SIG-M5 treated with dmso at 0.1 percent for 504 hours (cell line): ENCODE results near the gene DAO.
"Not testable (repeated sequence)": the region's sequence is repeated elsewhere in the genome, so short reads cannot be mapped to it uniquely, and the experiment has no call there.

ENCODE experiments used
- DNase-seq: peaks from one replicate; lab custom pipeline; 2025; ENCODE audit not compliant: unreplicated experiment; lab: John Stamatoyannopoulos, UW

The DAO gene

DNA sequence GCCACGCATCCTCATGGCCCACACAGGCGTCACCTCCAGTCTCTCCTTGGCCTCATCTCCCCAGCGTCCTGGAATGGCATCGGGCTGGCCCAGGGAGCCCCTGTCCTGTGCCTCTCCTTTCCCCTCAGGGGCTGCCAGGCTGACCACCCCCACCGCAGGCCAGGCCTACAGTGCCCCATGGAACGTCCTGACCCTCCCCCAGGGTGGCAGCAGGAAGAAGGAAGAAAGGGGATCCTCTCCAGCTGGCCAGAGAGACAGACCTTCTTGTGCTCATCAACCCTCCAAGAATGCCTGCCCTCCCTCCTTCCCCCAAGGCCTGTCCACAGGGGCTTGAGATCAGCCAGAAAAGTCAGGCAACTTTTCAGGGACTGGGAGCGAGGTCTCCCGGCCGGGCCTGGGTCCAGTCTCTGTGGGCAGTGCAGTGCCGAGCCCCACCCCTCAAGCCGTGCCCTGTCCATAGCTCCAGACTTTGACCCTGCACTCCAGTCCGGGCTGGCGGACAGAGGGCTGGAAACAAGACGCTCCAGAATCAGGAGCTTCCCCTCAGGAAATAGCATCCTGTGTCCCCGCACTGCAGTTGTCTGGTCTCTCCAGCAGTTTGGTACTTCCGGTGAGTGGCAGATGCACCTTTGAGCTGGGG is at the start of gene DAO:
TSS of gene DAO (plus strand) at position 478 of the 640 bp plus-strand sequence. CDS start 4,915 bp downstream, outside the sequence.
- DNase-seq = no peak

DNA sequence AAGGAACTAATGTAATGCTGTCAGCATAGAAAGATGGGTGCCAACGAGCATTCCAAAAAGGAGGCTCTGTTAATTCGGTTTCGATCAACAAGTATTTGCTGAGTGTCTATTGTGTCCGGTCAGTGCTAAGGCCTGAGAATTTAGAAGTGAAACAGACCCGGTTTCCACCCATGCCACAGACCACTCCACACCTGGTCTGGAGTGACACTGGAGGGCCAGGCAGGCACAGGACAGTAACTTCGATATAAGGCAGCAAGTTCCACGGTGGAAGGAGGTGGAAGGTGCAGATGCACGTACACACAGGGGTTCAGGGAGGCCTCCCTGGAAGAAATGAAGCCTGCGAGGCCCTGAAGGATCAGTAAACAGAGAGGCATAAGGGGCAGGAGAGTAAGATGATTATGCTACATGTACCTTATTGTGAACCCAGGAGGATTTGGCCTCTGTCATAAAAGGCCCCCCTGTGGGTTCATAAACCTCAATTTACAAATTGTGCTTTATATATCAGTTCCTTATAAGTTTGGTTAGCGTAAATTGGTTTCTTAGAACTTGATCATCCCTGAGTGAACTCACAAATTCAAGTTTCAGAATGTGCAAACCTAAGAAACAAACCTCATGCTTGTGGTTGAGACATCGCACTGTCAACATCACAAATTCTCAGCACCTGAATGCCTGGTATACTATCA is 48.4 kb upstream of the DAO start:
- no peak for DNase-seq

DNA sequence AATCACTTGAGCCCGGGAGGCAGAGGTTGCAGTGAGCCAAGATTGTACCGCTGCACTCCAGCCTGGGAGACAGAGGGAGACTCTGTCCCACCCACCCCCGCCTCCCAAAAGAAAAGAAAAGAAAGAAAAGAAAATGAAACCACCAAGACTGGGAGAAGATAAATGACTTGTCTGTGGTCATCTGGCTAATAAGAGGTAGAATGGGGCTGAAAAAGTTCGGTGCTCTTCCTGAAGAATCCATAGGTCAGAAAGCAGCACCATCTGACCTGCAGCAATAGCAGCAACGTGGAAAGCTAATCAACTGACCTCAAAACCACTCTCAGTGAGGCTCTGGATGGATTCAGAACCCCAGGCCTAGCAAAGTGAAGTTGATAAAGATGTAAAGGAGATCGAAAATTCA is 47.7 kb upstream of the DAO start:
- DNase-seq = no peak

DNA sequence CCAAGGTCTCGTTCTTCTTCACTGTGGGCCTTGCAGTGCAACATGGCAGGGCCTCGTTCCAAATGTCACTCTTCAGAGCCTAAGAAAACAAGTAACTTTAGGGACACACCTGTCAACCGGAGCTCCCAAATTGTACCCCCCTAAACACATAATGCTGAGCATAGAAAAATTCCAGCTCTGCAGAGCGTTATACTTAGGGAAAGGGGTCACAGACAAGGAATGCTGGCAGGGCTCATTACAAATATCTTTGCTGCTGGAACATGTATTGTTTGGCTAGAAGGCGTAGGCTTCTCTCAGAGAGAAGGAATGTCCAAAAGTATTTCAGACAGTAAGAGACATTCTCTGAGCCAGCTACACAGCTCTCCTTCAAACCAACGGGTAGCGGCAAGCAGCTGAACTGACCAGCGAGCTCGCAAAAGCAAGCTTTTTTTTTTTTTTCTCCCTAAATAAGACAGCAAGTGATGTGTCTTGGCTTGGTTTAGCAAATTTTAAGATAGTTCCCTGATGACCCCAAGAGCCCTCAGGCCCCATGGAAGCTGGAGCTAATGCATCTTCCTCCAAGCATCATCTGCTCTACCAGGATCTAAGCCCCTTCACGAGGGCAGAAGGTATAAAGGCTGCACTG is 47.0 kb upstream of the DAO start:
- DNase-seq = no peak

DNA sequence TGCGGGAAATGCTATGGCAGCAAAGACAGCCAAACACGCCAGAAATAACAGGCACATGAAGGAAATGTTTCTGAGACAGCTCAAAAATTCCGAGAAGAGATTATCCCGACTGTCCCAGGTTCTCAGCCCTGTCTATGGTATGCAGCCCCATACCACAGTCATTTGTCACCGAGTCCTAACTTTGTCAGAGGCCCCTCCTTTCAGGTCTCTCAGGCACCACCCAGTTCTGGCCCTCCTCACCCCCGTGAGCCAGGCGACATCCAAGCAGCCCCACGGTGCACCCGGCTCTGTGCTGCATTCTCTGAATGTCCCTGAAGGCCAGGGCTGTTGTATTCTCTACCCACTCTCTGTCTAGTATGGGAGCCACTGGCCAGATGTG is 46.5 kb upstream of the DAO start:
- DNase-seq = no peak

DNA sequence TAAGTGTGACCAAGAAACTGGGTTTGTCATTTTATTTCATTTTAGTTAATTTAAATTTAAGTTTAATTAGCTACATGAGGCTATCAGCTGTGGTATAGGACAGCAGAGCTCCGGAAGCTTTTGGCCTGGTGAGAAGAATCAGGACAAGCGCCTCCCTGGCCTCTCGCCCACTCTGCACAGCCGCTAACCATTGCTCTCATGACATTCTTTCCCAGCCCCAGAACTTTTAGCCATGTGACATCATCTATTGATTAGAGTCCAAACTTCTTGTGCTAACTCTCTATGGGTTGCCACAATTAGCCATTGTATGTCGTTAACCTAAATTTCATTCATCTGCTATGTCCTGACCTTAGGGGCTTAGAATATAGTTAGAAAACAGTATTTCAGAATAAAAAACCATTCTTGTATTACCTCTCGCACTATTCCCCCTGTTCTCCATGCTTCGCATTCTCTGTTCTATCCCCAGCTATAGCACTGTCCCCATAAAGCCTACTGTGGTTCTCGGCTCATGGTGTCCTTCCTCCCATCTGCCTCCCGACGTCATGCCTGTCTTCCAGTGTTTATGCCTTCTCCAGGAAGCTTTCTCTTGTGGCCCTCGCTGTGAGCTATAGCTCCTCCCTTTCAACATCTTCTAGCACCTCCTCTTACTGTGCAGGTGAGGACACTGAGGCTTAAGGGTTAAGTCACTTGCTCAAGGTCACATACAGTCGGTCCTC is 46.0 kb upstream of the DAO start:
- DNase-seq = no peak

DNA sequence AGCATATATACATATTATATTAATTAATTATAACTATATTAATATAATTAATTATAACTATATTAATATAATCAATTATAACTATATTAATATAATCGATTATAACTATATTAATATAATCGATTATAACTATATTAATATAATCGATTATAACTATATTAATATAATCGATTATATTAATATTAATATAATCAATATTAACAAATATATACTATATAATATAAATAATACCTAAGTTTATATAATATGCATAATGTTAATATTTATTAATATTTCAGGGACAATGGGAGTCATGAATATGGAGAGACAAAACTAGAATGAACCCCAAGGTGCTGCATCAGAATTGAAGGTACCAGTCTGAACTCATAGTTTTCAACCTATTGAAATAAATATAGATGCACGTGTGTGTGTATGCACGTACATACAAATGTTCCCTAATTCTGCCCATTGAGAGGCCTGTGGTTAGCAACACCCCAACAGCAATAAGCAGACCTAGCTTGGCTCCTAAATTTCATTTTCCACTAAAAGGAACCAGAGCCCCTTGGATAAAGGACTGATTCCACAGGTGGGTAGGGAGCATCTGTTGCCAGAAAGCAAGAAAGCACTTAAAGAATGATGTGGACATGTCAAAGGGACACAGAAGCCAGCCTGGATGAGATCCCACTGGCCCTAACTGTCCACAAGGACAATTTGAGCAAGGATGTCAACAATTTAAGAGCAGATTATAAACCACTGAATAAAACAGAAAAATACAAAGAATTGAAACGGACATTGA is 43.8 kb upstream of the DAO start:
- no peak for DNase-seq

DNA sequence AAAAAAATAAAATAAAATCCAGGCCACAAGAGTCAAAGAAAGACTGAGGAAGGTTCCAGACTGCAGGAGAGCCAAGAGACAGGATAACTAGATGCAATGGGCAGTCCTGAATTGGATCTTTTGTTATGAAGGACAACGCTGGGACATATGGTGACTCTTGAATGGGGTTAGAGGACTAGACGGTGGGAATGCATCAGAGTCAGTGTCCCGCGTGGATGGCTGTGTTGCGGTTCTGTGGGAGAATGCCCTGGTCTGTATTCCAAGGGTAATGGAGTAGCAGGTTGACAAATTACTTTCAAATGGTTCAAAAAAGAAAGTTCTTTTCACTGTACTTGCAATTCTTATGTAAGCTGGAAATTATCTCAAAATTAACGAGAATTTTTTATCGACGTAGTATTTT is 42.7 kb upstream of the DAO start:
- DNase-seq = no peak

DNA sequence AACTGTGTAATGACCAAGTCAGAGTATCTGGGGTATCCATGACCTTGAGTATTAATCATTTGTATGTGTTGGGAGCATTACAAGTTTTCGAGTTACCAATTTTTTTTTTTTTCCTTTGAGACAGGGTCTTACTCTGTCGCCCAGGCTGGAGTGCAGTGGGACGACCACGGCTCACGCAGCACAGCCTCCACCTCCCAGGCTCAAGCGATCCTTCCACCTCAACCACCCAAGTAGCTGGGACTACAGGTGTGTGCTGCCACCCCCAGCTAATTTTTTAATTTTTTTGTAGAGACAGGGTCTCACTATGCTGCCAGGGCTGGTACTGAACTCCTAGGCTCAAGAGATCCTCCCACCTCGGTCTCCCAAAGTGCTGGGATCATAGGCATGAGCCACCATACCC is 42.2 kb upstream of the DAO start:
- no peak for DNase-seq

DNA sequence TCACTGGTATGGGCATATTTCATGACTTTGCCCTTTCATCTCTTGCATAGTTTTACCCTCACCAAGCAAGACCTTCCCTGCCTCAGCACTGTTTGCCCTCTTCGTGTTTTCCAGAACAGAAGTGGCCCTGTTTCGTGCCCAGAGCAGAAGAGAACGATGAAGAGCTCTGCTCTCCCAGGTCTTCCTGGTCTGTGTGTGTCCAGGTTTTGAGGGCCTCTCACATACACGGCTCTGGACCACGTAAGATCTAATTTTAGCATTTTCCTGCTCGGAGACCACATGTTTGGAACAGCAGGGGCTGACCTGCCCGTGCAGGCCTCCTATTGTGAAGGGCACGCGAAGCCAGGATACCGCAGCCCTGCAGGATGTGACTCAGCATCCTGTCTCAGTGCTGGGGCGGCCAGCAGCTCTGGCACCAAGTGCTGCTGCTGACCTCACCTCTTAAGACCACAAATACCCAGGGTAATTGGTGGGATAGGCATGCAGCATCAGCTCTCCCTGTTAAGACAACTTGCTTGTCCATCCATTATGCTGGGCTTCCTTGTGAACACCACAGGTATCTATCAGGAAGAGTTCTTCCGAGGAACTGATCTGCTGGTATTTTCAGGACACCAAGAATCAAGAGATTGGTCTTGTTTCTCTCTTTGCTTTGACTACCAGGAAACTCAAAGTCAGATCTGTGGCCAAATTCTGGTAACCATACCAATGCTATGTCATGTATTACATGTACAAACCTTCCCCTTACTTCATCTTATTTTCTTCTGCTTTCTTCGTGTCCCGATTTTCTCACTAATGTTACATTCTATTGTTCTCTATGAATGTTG is 41.5 kb upstream of the DAO start:
- peak; percentile 74 for DNase-seq

DNA sequence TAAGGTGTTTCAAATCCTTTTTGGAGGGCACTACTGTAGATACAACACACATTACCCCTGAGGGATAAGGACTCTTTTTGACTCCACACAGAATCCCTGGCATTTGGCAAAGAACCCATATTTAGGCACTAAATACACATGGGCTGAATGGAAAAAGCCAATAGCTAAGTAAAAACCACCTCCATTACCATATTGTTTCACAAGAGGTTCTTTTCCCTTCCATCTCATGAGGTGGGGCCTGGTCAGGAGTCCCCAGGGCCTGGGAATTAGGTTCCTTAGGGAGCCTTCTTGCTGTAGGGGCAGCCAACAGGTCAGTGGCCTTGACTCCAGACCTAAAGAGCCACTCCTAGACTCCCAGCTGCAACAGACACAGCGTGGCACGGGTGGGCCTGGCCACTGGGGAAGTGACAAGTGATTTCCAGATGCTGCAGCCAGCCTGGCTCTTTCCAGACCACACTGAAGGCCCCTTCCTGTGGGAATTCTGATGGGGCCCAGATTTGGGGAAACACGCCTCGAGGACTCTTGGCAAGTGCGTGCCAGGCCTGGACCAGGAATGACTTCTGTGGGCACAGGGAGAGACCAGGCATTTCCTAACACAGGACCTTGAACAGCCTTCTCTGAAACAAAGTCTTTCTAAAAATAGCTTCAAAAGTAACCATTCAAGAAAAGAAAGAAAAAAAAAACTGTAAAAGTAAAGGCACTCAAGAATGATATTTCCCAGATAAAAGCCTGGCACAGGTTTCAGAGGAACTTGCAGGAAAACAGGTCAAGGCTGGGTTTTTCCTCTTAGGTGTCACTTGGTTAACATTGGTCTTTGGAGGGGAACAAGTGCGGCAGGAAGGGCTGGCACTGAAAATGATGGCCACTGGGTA is 40.6 kb upstream of the DAO start:
- DNase-seq = no peak

DNA sequence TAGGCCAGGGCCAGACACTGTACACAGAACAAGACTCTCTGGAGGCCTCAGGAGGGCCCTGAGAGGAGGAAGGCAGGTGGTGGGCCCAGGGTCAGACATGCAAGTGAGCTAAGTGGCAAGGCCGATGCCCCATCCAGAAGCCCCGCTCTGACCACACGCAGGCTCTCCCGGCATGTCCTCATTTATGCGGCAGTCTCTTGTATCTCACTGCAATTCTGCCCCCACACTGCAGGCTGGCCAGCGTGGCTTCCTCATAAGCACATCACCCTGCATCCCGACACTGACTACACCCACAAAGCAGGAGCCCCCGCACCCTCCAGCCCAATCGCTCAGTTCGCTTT is 40.0 kb upstream of the DAO start:
- no peak for DNase-seq

DNA sequence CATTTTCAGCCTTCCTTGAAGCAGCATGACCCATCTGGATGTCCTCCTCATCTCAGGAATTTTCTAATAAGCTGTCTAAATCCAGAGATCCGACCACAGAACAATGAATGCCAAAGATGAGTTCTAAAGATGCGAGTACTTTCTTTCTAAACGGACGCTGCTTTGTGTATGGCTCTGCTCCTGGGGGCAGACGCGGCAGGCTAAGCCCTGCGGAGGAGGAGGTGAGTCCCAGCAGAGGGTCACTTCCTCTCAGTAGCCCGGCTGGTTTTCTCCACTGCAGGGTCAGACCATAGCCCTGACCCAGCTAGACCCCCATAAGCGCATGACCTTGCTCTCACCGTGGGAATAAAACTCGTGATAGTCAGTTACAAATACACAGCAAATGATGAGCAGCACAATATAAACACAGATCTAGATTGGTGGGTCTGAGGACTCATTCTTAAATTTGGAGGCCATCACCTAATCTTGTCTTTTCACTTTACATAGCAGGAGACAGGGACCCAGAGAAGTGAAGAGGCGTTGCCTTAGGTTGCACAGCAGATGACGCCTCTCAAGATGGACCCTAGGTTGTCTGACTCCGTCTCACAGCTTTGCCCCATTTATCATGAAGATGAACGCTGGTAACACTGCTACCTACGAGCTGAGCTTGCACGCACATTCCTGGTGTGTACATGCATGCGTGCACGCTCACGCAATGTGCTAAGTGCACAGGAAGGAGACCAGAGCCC is 39.1 kb upstream of the DAO start:
- no peak for DNase-seq

DNA sequence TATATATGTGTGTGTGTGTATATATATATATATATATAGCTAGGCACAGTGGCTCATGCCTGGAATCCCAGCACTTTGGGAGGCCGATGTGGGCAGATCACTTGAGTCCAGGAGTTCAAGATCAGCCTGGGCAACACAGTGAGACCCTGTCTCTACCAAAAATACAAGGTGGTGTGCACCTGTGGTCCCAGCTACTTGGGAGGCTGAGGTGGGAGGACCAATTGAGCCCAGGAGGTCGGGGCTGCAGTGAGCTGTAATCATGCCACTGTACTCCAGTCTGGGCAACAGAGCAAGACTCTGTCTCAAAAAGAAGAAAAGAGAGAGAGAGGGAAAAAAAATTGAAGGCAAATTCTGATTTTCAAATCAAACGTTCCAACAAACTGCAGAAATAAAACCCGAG is 38.1 kb upstream of the DAO start:
- DNase-seq = not testable (repeated sequence)

DNA sequence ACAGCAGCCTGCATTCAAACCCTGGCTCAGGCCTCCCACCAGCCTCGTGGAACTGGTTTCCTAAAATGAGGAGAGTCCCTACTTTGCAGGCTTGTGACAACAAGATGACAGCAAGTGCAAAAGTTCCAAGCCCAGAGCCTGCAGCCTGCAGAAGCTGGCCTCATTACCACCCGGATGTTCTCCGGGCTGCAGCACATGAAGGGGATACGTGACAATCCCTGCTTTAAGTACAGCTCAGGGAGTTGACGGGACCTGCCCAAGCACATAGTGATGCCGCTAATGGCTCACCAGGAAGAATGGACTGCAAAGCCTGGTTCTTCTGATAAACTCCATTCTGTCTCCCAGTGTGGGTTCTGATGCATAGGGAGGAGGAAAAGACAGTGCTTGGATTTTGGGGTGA is 37.5 kb upstream of the DAO start:
- DNase-seq = no peak

DNA sequence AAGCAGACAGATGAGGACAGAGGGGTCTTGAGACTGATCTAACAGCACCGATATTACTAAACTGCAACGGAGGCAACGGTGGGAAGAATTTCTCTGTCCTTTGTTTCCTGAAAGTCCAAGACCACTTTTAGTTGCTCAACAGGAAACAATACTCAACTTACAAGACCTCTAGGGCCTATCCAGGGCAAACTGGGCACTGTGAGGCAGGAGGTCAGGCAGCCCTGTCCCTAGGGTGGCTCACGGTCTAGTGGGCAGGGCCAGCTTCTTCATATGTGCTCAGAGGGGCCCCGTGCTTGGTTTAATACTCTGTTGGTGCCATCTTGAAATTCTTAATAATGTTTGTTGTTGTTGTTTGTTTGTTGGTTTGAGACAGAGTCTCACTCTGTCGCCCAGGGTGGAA is 36.7 kb upstream of the DAO start:
- no peak for DNase-seq

DNA sequence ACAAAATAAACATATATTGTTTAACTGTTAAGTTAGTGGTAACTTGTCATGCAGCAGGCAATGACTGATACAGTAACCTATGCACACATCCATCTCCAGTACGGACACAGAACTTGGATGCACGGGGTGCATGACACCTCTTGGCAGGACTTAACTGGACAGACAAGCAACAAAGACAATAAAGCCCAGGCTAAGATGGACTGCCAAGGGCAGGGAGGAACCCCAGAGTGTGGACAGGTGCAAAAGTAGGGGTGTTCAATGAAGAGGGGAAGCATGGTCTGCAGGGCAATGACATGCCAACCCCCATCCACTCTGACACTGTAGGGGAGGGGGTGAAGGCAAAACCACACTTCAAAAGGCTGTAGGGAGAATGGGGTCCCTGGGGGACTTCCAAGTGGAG is 34.2 kb upstream of the DAO start:
- DNase-seq = no peak

DNA sequence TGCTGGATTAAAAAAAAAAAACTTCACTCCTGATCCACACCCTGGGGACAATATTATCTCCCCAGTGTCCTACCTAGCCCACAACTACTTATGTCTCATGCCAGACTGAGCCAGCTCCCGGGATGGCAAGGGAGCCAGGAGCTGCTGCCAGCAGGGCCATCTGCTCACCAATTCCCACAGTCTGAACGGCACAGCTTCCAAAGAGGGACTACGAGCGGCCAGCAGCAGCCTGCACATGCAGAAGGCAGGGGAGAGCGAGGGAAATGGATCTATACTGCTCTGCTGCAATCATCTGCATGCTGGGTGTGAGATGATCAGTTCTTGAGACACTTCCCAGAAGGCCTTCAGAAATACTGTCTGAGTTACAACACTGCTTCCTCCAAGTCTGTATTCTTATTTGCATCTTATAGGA is 33.6 kb upstream of the DAO start:
- peak; percentile 22 for DNase-seq

DNA sequence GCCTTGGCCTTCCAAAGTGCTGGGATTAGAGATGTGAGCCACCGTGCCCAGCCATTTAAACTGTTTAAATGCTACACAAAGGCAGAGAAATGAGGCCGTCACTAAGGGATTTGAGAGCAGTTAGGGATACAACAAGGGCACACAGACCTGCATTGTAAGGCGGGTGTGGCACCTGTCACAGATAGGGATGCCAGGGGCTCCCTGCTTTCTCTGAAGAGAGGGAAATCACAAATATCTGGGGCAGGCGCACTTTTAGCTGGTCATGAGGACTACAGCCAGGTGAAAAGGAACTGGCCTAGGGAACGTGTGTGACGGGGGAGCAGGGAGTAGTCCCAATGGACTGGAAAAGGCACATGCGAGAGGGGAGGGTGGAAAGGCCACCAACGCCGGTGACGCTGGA is 32.2 kb upstream of the DAO start:
- DNase-seq = no peak
